NCI-H1092 (cell line): Measurements from ENCODE around the gene HRK.

Source experiments
- DNase-seq: peaks from one replicate; lab custom pipeline; 2025; lab: John Stamatoyannopoulos, UW

The HRK gene

DNA sequence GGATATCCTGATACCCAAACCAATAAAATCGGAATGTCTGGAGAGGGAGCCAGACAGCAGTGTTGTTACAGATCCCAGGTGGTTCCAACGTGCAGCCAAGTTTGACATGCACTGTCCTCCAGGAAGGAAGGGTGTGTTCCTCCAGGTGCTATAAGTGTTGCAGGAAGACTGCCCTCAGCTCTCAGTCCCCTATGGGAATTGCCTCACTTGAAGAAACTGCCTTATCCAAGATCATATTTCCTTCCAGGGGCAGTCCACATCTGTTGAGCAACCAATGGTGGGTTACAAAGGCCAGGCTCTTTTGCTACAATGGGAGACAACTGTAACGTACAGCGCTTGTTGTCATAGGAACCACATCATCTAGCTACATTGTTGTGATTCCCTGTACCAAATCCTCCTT, 16.2 kb upstream of the HRK start:
- DNase-seq: no peak

GRCh38 chr12:116896411-116896924, 15.2 kb upstream of the HRK start:
- no peak for DNase-seq

GRCh38 chr12:116894913-116895312, 13.7 kb upstream of the HRK start:
- DNase-seq: no peak

GRCh38 chr12:116892349-116893140, 11.3 kb upstream of the HRK start:
- no peak for DNase-seq

DNA sequence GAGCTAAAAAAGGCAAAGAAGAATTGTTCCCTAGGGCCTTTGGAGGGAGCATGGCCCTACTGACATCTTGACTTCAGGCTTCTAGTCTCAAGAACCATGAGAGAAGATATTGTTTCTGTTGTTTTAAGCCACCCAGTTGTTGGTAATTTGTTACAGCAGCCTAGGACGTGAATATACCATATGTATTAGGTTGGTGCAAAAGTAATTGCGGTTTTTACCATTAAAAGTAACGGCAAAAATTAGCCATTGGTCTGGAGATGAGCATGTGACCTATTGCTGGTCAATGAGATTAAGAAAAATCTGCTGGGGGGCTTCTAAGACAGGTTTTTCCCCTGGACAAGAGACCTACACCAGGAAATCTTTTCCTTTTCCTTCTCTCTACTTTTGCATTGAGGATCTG, 9.8 kb upstream of the HRK start:
- DNase-seq: no peak

DNA sequence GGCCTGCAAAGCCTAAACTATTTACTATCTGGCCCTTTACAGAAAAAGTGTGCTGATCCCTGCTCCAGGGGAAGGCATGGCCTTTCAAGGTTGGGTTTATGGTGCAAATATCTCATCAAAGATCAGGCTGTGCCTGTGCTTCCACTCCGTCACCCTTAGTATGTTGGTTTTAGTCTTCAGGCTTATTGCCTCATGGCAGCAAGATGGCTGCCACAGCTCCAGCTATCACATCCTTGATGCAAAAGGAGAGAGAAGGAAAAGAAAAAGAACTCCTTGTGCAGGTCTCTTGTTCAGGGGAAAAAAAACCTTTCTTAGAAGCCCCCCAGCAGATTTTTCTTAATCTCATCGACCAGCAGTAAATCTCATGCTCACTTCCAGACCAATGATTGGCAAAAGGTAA, 9.1 kb upstream of the HRK start:
- no peak for DNase-seq

DNA sequence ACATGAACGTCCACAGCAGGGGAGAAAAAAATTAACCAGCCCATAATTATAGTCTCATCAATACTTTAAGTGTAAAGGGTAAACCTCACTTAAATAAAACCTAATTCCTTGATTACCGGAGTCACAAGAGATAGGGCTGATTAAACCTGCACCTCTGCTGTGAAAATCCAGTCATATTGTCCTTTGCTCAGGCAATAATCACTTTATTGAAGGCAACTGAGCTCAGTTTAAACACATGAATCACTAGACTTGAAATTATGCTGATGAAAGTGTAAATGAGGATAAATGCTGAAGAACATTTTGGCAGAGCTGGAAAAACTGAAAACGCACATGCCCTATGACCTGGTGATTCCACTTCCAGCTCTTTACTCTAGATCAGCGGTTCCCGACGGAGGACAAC, 6.7 kb upstream of the HRK start:
- no peak for DNase-seq

GRCh38 chr12:116887244-116887643, 6.0 kb upstream of the HRK start:
- no peak for DNase-seq

- DNase-seq: no peak
These were observed 4.2 kb upstream of the HRK start for GRCh38 chr12:116885491-116885890.

DNA sequence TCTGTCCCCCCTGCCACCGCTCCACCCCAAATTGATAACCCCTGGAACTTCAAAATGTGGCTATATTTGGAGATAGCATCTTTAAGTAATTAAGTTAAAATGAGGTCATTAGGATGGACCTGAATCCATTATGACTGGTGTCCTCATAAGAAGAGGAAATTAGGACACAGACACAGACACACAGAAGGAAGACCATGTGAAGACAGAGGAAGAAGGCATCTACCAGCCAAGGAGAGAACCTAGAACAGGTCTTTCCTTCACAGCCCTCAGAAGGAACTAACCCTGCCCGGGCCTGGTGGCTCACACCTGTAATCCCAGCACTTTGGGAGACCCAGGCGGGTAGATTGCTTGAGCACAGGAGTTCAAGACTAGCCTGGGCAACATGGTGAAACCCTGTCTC, 3.6 kb upstream of the HRK start:
- DNase-seq: no peak

DNA sequence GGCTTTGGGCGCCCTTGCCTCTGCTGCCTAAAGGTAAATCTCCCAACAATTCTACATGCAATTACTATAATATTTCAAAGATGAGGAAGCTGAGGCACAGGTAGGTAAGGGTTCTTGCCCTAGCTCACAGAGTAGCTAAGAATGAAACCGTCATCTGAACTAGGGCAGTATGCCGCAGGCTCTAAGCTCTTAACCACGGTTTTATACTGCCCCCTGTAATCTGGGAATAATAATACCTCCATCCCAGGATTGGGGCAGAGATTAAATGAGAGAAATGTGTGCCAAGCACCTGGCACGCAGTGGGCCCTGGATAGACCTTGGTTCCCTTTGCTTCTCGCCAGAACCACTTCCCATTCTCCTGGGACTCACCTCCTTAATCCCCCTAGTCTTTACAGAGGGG, 1.5 kb upstream of the HRK start:
- DNase-seq: peak; percentile 23

GRCh38 chr12:116881877-116882507, 751 bp upstream of the HRK start:
- DNase-seq: no peak

GRCh38 chr12:116880817-116881324, 370 bp downstream of the HRK start:
- DNase-seq: peak; percentile 15

GRCh38 chr12:116880213-116880816, 926 bp downstream of the HRK start:
- DNase-seq: no peak

- DNase-seq: no peak
These were observed 1.6 kb downstream of the HRK start for GRCh38 chr12:116879509-116880212.

DNA sequence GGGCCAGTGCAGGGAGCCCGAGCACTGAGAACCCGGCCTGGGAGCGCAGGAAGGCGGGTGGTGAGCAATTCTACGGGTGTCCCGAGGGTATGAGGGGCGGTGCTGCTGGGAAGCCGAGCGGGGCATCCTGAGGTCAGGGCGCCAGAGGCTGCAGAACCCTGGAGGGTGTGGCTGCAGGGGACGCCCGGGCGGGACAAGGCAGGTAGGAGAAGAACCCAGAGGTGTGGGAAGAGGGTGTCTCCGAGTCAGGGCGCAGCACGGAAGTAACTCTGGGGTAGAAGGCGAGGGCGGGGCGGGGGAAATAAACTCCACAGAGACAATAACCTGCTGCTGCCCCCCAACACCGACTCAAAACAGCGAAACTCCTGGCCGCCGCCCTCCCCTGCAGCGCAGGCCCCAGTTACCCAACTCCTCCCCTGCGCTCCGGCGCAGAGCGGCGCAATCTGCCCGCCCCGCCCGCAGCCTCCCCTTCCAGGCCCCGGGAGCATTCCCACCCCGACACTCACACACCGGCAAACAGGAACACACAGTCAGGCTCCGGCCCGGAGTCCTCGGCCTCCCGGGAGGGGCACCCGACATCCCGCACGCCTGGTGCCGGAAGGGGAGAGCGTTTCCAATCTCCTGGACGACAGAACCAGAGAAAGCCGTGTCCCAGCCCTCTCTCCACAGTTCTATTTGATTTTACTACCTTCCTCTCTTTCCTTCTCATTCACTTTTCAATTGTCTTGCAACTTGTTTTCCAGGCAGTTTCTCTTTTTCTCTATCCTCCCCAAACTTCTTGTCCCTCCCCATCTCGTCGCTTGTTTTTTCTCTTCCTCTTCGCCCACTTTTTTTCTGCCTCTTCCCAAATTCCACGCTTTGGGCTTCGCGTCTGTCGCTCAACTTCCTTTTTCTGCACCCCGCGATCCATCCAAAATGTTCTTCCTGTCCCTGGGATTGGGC, 2.4 kb downstream of the HRK start:
- no peak for DNase-seq

DNA sequence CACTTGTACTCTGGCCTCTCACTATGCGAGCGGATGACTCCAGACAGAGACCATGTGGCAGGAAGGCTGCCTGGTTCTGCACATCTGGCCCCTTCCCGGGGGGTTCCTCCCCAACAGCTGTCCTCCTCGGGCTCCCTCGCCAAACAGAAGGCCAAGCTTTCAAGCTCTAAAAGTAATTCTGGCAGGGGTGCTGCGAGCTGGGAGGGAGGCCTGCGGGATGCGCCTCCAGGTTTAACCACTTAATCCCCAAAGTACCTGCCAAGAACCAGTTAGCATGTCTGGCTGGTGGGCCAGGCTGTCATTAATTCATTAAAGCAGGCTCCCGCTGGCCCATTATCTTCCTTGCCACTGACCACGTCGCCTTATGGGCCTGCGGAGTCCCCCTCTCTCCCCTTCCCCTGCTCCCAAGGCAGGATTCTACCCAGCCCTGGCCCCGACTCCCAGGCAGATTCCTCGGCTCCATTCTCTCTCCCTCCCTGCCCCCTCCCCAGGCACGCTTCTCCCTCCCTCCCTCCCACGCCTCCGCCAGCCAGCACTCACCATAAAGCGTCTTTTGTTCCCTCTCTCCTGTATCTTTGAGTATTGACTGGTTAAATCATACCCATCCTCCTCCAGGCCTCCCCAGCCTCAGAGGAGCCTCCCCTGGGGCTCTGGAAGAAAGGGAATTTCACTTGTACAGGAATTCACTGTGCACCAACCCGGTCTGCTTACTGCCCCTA, 4.9 kb downstream of the HRK start:
- DNase-seq: no peak

DNA sequence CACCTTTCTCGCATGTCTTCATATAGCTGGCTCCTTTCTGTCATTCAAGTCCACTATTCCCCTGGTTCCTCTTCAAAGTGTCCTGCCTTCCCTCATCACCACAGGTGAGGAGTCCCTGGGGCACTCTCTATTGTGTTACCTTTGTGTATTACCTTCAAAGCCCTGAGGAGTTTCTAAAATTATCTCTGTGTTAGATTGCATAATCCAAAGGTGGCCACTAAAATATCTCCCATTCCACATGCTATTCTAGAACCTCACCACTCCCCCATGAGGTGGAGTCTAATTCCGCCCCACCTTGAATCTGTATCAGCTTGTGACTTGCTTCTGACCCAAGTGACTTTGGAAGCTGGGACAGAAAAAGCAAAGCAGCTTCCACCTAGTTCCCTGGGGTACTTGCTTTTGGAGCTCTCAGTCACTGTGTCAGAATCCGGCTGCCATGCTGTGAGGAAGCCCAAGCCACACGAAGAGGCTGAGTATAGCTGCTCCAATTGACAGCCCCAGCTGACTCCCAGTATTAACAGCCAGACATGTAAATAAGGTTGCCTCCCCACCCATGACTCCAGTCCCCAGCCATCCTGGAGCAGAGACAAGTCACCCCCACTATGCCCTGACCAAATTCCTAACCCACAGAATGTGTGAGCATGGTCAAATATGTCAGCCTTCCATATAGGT, 6.8 kb downstream of the HRK start:
- DNase-seq: no peak

- no peak for DNase-seq
These were observed 10.9 kb downstream of the HRK start for GRCh38 chr12:116870306-116870705.

DNA sequence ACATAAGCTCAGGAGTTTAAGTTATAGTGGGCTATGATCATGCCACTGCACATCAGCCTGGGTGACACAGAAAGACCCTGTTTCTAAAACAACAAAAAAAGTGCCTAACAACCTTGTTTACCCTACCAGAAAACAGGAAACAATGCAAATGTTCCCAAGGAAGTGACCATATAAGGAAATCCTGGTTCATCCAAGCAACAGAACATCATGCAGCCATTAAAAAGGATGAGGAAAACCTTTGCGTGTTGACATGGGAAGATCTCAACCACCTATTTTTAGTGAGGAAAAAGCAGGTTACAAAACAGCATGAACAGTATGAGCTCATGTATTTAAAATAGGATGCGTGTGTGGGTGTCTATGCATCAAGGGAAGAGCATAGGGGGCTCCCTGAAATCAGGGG, 13.7 kb downstream of the HRK start:
- DNase-seq: no peak
